HUES64 (cell line): ENCODE data around the gene CRYBG1.

ENCODE experiments used
- H3K27ac ChIP-seq: 2 replicates; pipeline ENCODE4 v1.7.0; 2013; ENCODE audit warnings: low read depth, low read length, inconsistent platforms
- H3K27me3 ChIP-seq: 2 replicates; pipeline ENCODE4 v1.6.1; 2013; ENCODE audit warnings: mild to moderate bottlenecking, low read length; ENCODE audit not compliant: insufficient read depth
- H3K36me3 ChIP-seq: 2 replicates; pipeline ENCODE4 v1.6.1; 2013; ENCODE audit warnings: mild to moderate bottlenecking, low read length; ENCODE audit not compliant: insufficient read depth
- H3K4me1 ChIP-seq: 2 replicates; pipeline ENCODE4 v1.6.1; 2013; ENCODE audit warnings: mild to moderate bottlenecking, low read length, moderate library complexity; ENCODE audit not compliant: insufficient read depth
- H3K4me3 ChIP-seq: 2 replicates; pipeline ENCODE4 v1.5.1; 2013; ENCODE audit warnings: mild to moderate bottlenecking, low read length, moderate library complexity
- H3K9ac ChIP-seq: 2 replicates; pipeline ENCODE4 v1.6.1; 2013; ENCODE audit warnings: mild to moderate bottlenecking, low read depth, low read length
- H3K9me3 ChIP-seq: 2 replicates; pipeline ENCODE4 v1.6.1; 2013; ENCODE audit warnings: low read depth, low read length; ENCODE audit not compliant: insufficient read depth
- whole genome bisulfite sequencing: fragments of 150-250, 120-280 bp; methylation state at CpG from one replicate; pipeline ENCODE4 v1.1.7; 2013; ENCODE audit warnings: missing lambda C conversion rate; 5-methylcytosine and 5-hydroxymethylcytosine counted together

CRYBG1 gene

DNA sequence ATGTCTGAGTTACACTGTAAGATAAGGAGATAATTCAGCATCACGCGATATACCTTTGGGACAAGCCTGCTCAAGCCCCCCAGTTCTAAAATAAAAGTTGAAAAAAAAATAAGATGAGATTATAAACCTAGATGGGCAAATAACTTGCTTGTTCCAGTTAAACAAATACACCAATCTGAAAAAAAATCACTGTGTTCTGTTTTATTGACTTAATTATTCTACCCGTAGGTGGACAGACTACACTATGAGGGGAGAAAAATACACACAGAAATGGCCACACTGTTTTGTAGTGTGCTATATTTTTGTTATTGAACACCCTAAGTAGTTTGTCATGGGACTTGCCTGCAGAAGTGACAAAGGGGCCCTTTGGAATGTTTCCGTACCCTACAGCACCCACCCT is 70.9 kb downstream of the CRYBG1 start:
- H3K27ac ChIP-seq, result no peak overlapping the region
- H3K27me3 ChIP-seq, result no peaks in the 10 kb centered on the region
- H3K4me1 ChIP-seq, result no peaks in the 10 kb centered on the region
- H3K36me3 ChIP-seq, result no peaks in the 10 kb centered on the region
- H3K9me3 ChIP-seq, result no peaks in the 10 kb centered on the region
- no peak overlapping the region for H3K4me3 ChIP-seq
- 99% methylated on average over 4 of the region's 4 CpGs for WGBS
- H3K9ac ChIP-seq, result no peak overlapping the region

- no peaks in the 10 kb centered on the region for H3K36me3 ChIP-seq
- no peak overlapping the region for H3K27ac ChIP-seq
- no peak overlapping the region for H3K9ac ChIP-seq
- H3K4me1 ChIP-seq, result no peaks in the 10 kb centered on the region
- H3K9me3 ChIP-seq, result no peaks in the 10 kb centered on the region
- no peaks in the 10 kb centered on the region for H3K27me3 ChIP-seq
- WGBS, result 96% methylated on average over 3 of the region's 3 CpGs
- no peak overlapping the region for H3K4me3 ChIP-seq
Observed at GRCh38 chr6:106431972-106432371, 71.5 kb downstream of the CRYBG1 start.

GRCh38 chr6:106434530-106434929 is 74.0 kb downstream of the CRYBG1 start:
- H3K9ac ChIP-seq, result no peak overlapping the region
- no peaks in the 10 kb centered on the region for H3K4me1 ChIP-seq
- H3K36me3 ChIP-seq, result no peaks in the 10 kb centered on the region
- no peaks in the 10 kb centered on the region for H3K27me3 ChIP-seq
- H3K27ac ChIP-seq, result no peak overlapping the region
- H3K4me3 ChIP-seq, result no peak overlapping the region
- H3K9me3 ChIP-seq, result no peaks in the 10 kb centered on the region

- Histone ChIP-seq H3K36me3 (no peaks in the 10 kb centered on the region), H3K9me3 (no peaks in the 10 kb centered on the region), H3K4me1 (no peaks in the 10 kb centered on the region), H3K27me3 (no peaks in the 10 kb centered on the region), H3K4me3 (no peak overlapping the region), H3K9ac (no peak overlapping the region), H3K27ac (no peak overlapping the region)
- 83% methylated on average over 1 of the region's 2 CpGs for WGBS
Observed at GRCh38 chr6:106439459-106439858, 78.9 kb downstream of the CRYBG1 start.

DNA sequence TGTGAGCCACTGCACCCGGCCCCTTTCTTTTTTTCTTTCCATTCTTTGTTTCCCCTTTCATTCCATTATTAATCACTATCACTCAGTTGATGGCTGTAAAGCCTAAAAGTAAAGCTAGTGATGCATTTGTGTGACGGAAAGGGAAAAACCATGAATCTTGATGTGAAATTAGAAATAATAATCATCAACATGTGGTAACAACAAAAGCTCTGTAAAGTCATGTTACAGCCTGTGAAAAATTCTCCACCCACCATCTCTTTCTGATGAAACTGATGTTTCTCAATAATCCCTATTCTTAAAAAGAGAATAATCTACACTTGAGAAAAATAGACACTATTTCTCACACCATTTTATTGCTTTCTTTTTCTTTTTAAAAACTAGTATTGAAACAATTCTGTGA is 80.0 kb downstream of the CRYBG1 start:
- Histone ChIP-seq H3K27me3 (no peaks in the 10 kb centered on the region), H3K4me1 (no peaks in the 10 kb centered on the region), H3K36me3 (no peaks in the 10 kb centered on the region), H3K9ac (no peak overlapping the region), H3K4me3 (no peak overlapping the region), H3K27ac (no peak overlapping the region), H3K9me3 (no peaks in the 10 kb centered on the region)
- 68% methylated on average over 1 of the region's 2 CpGs for WGBS

DNA sequence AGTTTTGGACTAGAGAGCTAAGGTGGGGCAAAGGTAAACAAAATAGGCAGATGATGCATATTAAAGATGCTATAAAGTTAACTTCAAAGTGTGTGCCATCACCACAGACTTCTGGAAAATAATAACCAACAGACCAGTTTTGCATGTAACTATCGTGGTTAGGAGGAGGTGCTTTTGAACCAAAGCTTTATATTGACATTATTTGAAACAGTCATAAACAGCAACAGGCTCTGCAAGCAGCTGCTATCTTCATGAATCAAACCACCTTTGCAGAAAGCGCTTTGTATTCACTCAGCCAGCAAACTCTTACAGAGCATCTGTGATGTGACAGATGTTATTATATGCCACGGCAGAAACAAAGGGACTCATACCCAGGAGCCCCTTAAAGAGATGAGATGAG is 81.9 kb downstream of the CRYBG1 start:
- H3K27me3 ChIP-seq, result no peaks in the 10 kb centered on the region
- H3K36me3 ChIP-seq, result no peaks in the 10 kb centered on the region
- 0 out of 2 replicates have a peak, but pooled peaks cover 8% of the 10 kb centered on the region for H3K4me1 ChIP-seq
- H3K9me3 ChIP-seq, result no peaks in the 10 kb centered on the region
- H3K9ac ChIP-seq, result no peak overlapping the region
- WGBS, result 85% methylated on average over 3 of the region's 3 CpGs
- no peak overlapping the region for H3K4me3 ChIP-seq
- H3K27ac ChIP-seq, result no peak overlapping the region

GRCh38 chr6:106444777-106445507 is 84.4 kb downstream of the CRYBG1 start:
- Histone ChIP-seq H3K4me3 (no peak overlapping the region), H3K36me3 (no peaks in the 10 kb centered on the region), H3K9ac (no peak overlapping the region), H3K9me3 (no peaks in the 10 kb centered on the region), H3K27me3 (no peaks in the 10 kb centered on the region), H3K27ac (no peak overlapping the region), H3K4me1 (0 out of 2 replicates have a peak, but pooled peaks cover 8% of the 10 kb centered on the region)
- 41% methylated on average over 3 of the region's 4 CpGs for WGBS

DNA sequence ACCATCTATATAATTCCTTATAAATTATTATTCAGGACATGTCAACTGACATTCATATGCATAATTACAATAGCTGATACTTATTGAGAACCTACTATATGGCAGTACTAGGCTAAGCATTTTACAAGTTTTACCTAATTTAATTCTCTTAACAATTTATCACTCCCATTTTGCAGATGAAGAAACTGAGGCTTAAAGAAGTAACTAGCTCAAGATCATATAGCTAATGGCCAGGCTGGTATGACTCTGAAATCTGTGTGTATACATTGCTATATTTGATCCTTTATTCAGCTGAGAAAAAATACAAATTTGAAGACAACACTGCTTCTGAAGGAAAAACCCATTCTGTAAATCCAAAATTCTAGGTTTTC is 85.0 kb downstream of the CRYBG1 start:
- no peaks in the 10 kb centered on the region for H3K27me3 ChIP-seq
- no peak overlapping the region for H3K27ac ChIP-seq
- no peaks in the 10 kb centered on the region for H3K36me3 ChIP-seq
- H3K9me3 ChIP-seq, result no peaks in the 10 kb centered on the region
- H3K4me3 ChIP-seq, result no peak overlapping the region
- H3K4me1 ChIP-seq, result 0 out of 2 replicates have a peak, but pooled peaks cover 8% of the 10 kb centered on the region
- H3K9ac ChIP-seq, result no peak overlapping the region

GRCh38 chr6:106446287-106446885 is 85.9 kb downstream of the CRYBG1 start:
- H3K4me1 ChIP-seq, result 0 out of 2 replicates have a peak, but pooled peaks cover 8% of the 10 kb centered on the region
- no peaks in the 10 kb centered on the region for H3K9me3 ChIP-seq
- H3K9ac ChIP-seq, result no peak overlapping the region
- 78% methylated on average over 4 of the region's 4 CpGs for WGBS
- no peaks in the 10 kb centered on the region for H3K36me3 ChIP-seq
- H3K27ac ChIP-seq, result no peak overlapping the region
- H3K4me3 ChIP-seq, result no peak overlapping the region
- H3K27me3 ChIP-seq, result no peaks in the 10 kb centered on the region

- H3K9ac ChIP-seq, result no peak overlapping the region
- 0 out of 2 replicates have a peak, but pooled peaks cover 8% of the 10 kb centered on the region for H3K4me1 ChIP-seq
- no peaks in the 10 kb centered on the region for H3K27me3 ChIP-seq
- no peaks in the 10 kb centered on the region for H3K36me3 ChIP-seq
- WGBS, result 78% methylated on average over 2 of the region's 2 CpGs
- H3K9me3 ChIP-seq, result no peaks in the 10 kb centered on the region
- H3K4me3 ChIP-seq, result no peak overlapping the region
- H3K27ac ChIP-seq, result no peak overlapping the region
Observed at GRCh38 chr6:106446983-106447382, 86.5 kb downstream of the CRYBG1 start.

GRCh38 chr6:106448000-106448426 is 87.5 kb downstream of the CRYBG1 start:
- no peak overlapping the region for H3K4me3 ChIP-seq
- H3K36me3 ChIP-seq, result no peaks in the 10 kb centered on the region
- 90% methylated on average over 6 of the region's 6 CpGs for WGBS
- H3K4me1 ChIP-seq, result 0 out of 2 replicates have a peak, but pooled peaks cover 8% of the 10 kb centered on the region
- H3K9me3 ChIP-seq, result no peaks in the 10 kb centered on the region
- no peaks in the 10 kb centered on the region for H3K27me3 ChIP-seq
- no peak overlapping the region for H3K27ac ChIP-seq
- H3K9ac ChIP-seq, result no peak overlapping the region
